Tongue (tissue), 2 donors: ENCODE results near the gene MAP3K21. TPM values are rescaled to one million over a fixed set of nuclear protein-coding genes. Genes with fewer than 3 reads are reported as not detected.

Experiments
- DNase-seq: peaks from one replicate; pipeline ENCODE4 v3.0.0-alpha.2; 2015
- total RNA-seq: library from RNA; depleted of rRNA; stranded (reverse); fragments of >200 nt; gene quantifications from one replicate; pipeline ENCODE4 v1.2.3, GENCODE V29; 2014

MAP3K21 gene
- 1.4 TPM for total RNA-seq

DNA sequence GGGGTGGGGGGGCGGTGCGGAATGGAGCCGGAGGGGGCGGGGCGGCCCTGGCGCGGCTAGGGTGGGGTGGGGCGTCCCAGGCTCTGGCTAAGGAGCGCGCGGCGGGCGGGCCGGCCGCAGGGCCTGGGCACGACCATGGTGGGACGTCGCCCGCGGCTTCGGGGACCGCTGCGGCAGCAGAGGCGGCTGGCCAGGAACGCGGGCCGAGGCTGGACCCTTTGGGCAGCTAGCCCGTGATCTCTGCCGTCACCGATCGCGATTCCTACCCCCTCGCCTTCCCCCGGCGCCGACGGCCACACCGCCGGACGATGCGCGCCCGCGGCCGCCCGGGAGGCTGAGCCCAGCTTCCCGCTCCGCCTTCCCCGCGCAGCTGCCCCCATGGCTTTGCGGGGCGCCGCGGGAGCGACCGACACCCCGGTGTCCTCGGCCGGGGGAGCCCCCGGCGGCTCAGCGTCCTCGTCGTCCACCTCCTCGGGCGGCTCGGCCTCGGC, at the start of gene MAP3K21:
Gene MAP3K21 (plus strand): TSS at position 74 of the 491 bp plus-strand sequence. CDS start 305 bp downstream, at position 379.
- DNase-seq: no peak

DNA sequence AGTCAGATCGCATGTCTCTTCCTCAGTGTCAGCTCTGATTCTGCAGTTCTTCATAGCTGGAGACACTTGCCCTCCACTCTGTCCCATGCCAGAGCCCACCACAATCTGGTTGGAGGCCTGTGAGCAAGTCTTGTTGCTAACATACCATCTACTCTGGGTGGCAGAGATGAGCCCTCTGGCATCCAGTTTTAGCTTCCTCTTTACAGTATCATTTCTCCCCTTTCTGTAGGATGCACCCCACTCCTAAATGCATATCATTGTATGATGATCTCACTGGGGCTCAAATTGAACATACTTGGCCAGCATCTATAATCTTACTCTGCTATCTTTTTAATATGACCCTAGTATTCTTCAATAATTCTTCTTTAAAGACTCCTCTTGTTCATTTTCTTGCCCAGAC, 48.9 kb upstream of the MAP3K21 start:
- DNase-seq: no peak

DNA sequence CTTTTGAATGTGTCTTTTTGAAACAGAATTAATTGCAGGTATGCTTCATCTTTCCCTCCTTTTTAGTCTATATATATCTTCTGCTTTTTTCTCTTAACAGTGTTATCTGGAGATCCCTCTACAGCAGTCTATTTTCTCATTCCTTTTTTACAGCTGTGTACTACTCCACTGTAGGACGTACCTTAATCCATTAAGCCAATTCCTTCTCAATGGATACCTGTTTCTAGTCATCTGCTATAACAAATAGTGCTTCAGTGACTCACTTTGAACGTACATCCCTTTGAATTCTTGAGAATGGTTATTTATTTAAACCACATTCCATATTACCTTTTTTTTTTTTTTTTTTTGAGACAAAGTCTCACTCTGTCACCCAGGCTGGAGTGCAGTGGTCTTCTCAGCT, 47.6 kb upstream of the MAP3K21 start:
- DNase-seq: no peak

DNA sequence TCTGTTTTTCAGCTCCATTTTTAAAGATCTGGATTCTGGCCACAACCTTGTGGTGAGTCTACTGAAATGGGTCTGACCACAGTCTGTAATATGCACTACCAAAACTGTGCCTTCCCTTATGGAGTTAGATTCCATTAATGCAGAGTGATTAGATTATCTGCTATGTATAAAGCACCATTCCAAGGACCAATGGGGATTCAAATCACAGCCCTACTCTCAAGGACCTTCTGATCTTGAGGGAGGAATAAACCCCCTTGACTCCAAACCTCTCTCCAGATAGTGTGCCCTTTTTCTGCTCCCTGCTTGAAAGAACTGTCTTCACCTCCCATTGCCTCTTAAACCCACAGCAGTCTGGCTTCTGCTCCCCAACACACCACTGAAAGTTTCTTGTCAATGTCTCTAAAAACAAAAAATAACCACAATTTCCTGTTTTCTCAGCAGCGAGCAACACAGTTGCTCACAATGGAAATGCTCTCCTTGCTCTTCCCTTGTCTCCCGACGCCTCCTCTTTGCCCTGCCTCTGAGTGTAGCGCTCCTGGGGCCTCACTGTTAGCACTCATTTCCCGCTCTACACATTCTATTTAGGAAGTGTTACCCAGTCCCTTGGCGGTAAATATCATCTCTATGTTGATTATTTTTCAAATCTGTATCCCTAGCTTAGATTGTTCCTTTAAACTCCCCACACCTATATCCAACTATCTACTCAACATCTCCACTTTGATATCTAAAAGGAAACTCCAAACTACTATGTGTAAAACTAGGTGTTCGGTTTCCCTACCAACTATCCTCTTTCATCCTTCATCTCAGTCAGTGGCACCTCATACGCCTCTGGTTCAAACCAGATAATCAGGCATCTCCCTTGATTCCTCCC, 45.6 kb upstream of the MAP3K21 start:
- DNase-seq: no peak

DNA sequence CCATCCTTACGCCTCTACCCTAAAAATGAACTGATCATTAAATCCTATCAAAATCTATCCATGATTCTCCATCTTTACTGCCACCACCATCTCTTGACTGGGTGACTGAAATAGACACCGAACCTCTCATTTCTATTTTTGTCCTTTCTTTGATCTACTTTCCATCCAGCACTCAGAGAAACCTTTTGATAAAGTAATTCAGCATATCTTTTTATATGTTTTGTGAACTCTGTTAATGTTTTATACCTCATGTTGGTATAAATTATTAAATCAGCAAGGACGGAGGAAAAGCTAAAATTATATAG, 45.0 kb upstream of the MAP3K21 start:
- no peak for DNase-seq

DNA sequence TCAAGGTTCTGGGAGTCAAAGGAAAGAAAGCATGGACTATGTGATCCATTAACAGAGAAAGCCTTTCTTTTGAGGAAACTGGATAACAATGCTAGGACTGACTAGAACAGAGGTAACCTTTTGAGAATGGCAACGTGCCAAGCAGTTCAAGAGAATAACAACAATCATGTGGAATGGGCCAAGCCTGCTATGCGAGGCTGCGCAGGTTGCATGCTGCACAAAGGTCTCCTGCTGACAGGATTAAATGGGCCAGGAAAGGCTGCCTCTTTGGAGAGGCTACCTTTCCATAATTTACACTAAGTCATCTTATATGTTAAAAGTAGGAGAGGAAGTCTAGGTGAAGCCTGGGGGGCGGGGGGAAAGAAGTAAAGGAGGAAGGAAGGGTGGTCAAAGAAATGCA, 37.8 kb upstream of the MAP3K21 start:
- DNase-seq: no peak

DNA sequence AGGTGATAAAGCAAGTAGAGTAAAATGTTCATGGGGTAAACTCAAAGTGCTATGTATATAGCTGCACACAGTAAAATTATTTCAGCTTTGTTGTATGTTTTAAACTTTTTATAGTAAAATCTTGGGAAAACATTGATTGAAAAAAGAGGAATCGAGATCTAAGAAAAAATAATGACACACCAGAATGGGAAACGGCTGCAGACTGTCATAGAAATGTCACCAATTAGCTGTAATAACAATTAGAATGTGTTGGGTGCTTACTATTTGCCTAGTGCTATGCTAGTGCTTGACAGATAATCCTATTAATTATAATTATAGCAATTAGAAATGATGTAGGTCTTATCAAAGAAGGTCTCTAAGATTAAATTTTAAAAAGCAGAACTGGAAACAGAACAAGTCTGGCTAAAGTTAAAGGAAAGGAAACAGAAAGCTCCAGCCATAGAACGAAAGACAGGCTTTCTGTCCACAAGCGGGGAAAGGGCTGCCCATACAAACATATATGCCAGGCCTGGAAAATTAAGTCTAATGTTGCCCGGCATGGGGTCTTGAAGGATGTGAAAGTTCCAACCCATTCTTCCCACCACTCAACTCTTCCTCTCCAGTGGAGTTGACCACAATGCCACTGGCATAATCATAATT, 37.0 kb upstream of the MAP3K21 start:
- no peak for DNase-seq

DNA sequence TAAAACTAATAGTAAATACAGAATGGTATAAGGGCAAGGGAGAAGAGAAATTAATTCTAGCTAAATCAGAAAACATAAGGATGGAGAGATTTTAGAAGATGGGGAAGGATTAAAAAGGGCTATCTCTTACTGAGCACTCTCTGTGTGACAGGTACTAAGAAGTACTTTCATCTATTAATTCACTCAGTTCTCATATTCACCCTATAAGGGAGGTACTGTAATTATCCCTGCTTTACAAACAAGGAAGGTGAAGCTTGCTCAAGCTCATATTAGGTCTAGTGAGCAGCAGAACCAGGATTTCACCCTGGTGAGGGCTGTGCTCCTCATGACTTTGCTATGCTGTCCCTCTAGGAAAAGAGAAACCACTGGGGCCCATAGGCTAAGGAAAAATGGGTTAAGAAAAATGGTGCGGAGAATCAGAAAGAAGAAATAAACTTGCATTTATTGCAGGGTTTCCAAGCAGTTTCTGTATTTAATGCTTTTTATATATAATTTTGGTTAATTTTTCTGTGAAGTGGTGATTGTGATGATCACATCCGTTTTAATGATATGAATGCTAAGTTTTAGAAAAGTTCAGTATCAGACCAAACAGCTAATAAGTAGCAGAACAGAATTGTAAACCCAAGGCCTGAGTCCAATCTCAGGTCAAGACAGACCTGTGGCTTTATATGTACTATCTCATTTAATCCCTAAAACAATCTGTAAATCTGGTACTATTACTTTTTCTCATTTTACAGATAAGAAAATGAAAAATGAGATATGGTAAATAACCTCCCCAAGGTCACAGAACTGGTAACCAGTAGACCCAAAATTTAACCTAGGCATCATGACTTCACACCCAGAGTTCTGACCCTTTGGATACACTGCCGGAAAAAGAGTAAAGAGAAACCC, 33.7 kb upstream of the MAP3K21 start:
- DNase-seq: no peak

DNA sequence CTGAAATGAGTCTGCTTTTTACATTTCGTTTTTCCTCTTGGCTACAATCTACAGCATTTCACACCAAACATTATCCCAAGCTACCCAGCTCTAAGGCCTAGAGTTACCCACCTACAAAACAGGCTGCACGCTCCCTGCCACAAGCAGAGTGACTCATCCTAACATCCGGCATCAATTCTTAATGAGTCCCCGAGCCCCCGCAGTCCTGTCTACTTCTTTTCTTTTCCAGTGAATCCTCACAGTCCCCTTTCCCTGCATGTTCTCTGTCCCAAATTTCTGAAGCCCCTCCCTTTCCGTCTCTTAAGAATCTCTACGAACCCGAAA, 32.6 kb upstream of the MAP3K21 start:
- DNase-seq: peak; percentile 25

DNA sequence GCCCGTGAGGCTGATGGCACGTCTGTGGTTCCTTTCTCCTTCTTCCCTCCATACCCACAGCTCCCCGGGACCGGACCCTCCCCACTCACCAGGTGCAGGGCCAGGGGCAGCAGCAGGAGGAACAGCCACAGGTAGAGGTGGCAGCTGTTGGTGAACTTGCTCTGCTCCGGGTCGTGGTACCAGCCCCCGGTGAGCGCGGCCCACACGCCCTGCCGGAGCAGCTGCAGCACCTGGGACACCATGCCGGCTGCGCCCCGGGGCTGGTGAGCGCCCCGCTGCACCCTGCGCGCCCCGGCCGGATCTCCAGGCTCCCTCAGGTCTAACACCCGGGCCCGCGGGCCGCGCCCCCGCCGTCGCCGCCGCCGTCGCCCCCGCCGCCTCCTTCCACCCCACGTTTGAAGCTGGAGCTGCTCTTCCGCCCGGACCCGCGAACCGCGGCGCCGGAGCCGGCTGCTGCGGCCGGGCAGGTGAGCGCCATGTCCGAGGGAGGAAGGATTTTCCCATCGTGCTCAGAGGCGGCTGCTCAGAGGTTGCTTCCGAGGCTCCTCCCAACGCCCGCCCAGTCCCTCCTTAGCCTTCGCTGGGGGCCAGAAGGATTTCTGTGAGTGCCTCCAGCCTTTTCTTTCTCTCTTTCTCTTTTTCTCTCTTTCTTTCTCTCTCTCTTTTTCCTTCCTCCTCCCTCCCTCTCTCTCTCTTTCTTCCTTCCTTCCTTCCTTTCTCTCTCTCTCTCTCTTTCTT, 32.1 kb upstream of the MAP3K21 start, which contains the start of gene PCNX2:
Gene PCNX2 (minus strand): TSS at position 489 of the 738 bp plus-strand sequence. CDS start 247 bp downstream, at position 242.
- peak; percentile 68 for DNase-seq

DNA sequence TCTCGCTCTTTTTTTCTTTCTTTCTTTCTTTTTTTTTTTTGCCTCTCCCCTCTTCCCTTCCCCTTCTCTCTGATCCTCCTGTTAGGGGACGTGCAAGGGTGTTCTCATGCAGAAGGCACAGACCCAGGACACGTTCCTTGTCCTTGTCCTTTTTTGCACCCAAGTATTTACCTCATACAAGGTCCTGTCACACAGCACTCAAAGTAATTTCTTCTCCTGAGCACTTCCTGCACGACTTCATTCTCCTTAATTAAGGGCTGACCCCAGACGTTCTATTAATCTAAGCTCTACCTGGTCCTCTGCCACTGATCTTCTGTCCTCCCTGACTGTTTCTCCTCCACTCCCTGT, 31.6 kb upstream of the MAP3K21 start:
- no peak for DNase-seq

DNA sequence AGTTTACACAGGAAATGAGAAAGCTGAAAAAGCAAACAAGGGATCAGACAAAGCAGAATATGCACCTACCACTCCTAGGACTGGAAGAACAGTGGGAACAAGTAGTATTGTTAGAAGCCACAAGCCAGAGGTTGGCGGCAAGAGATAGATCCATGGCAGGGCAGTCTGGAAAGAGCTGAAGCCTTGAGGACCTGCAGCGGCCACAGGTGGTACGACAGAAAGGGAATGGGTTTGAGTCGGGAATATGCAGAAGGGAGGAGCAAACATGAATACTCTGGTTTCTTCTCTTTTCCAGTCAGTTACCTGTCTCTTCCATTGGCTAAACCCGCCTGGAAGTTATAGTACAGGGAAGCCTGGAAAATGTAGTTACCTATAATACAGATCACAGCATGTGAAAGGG, 28.1 kb upstream of the MAP3K21 start:
- DNase-seq: no peak

DNA sequence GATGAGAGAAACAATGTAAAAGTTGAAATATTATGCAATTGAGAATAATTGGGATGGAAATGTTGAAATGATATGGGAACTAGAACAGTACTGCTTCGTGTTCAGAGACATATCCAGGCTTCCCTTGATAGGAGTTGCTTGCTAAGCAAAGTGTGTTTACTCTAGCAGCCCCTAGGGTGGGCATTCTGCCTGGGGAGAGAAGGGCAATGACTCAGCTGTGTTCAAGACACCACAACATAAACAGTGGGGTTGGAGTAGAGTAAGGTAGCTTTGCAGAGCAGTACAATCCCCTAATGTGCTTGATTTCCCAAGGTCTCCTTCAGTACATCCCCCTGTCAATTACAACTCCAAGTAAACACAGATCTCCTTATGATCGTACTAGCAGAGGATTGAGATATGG, 27.2 kb upstream of the MAP3K21 start:
- DNase-seq: no peak

DNA sequence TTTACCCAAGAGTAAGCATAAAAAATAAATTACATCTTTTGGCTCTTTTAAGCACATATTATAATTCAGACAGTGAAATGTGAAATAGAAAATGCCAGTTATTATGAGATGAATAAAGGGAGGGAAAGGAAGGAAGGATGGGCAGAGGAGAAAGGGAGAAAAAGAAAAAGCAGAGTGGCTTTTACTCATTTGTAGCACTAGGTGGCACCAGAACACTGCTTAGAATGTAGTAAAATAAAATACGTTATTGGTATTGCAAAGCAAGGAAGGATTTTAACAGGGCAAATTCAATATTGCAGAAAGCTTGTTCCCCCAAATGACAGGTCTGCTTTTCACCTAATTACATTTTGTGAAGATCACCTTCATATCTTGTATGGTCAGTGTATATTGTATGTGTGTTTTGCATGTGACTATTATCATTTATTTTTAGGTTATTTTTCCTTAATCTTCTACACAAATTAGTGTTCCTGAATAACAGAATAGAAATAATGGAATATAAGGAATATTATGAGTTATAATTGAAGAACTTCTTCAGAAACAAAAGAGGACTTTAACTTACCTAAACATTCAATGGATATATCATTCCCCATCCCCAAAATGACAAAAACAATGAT, 22.9 kb upstream of the MAP3K21 start:
- DNase-seq: peak; percentile 47

DNA sequence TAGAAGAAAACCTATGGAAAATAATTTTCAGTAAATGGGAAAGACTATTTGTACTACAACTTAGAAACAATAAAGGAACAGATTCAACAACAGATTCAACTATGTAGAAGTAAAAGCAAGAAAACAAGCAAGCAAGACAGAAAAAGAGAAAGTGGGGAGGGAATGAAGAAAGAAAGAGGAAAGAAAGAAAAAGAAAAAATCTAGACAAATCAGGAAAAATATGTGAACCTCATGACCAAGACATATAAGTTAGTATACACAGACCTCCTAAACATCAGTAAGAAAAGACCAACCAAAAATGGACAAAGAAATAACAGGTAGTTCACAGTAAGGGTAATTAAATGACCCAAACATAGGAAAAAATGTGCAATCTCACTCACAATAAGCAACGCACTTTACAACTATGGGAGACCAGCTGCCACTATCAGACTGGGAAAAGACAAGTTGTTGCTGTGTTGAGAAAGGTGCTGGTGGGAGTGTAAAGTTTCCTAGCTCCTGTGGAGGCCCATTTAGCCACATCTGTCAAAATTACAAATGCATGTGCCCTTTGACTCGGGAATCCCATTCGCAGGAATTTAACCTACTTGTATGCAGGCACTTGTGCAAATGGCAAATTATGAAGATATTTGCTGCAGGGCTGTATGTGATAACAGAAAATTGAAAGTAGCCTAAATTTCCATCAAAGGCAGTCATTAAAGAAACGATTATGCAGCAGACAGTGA, 13.9 kb upstream of the MAP3K21 start:
- DNase-seq: no peak

DNA sequence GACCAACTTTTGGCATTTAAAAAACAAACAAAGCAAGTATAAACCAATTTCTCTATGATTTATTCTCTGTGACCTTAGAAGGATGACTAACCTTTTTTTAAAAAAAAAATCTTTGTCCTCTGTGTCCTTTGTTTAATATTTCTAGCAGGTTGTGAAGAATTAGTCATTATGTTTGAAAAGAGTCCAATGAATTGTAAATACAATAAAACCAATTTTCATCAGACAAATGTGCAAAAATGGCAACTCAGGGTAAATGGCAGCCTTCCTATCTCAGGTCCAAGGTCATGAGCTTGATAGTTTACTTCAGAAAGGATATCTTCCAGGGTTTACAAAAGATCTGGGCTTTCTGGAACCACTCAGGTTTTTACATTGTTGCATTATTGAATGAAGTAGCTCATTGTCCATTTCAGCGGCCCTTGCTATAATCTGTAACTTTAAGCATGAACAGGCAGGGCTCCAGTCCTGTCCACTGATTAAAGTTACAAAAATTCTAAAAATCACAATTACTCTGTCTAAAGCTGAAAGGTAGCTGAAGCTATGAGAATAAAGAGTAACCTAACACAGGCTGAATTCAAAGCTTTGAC, 11.7 kb upstream of the MAP3K21 start:
- DNase-seq: no peak

DNA sequence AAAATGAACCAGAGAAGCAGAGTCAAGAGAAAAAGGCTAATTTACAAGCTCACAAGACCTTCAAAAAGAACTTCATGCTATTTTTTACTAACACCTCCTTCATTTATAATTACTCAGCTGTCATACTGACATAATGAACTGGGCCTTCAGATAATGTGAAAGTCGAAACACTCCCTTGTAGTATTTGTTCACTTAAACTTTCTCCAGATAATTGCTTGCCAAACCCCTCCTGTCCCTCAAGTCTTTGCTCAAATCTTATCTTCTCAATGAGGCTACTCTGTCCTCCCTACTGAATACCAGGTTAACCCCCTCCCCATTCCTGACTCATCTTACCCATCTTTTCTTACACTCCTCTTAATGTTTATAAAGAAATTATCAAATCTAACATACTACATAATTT, 11.1 kb upstream of the MAP3K21 start:
- no peak for DNase-seq

DNA sequence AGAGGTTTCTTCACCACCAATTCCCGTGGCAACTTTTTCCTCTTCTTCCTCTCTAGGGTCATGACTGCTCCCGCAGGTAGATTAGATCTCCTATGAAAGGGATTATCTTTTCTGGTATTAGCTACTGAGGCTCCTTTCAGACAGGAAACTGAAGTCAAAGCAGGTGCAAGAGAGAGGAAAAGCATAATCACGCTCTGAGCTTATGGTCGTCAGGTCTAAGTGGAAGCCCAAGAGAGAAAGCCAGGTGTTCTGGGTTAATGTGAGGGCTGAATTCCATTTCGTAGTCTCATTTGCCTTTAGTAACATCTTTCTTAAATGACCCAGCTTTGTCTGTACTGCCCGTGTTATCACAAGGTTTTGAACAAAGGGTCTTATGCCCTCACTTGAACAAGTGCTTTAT, 8.3 kb upstream of the MAP3K21 start:
- no peak for DNase-seq

DNA sequence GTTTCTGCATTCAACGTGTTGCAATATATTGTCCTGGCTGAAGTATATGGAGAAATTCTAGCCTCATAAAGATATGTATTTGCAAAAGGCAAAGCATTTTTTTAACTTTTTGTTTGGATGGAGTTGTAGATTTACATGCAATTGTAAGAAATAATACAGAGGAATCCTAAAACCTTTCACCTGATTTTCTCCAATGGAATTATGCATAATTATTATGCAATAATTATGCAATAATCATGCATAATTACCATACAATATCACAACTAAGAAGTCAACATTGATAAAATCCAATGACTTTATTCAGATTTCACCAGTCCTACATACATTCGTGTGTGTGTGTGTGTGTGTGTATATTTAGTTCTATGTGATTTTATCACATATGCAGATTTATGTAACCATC, 7.5 kb upstream of the MAP3K21 start:
- no peak for DNase-seq

DNA sequence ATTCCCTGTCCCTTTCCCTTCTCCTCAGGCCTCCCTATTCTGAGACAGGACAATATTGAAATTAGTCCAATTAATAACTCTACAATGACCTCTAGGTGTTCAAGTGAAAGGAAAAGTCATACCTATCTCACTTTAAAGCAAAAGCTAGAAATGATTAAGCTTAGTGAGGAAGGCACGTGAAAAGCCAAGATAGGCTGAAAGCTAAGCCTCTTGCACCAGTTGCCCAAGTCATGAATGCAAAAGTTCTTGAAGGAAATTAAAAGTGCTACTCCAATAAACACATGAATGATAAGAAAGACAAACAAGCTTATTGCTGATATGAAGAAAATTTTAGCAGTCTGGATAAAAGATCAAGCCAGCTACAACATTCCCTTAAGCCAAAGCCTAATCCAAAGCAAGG, 3.8 kb upstream of the MAP3K21 start:
- DNase-seq: no peak

DNA sequence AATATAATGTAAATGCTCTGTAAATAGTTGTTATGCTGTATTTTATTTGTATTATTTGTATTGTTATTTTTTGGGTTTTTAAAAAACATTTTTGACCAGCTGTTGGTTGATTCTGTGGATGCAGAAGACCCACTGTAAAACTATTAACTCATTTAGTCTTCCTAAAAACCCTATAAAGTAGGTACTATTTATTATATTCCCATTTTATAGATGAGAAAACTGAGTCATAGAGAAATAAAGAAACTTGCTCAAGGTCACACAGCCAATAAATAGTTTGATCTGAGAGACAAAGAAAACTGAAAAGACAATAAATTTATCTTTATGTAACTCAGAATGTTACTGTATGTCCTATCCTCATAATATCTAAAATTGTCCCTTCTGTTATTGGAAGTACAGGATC, 1.2 kb upstream of the MAP3K21 start:
- DNase-seq: no peak
